ENCODE measurements around the gene SMPD3. TPM values are rescaled to one million over a fixed set of nuclear protein-coding genes. Genes with fewer than 3 reads are reported as not detected.

The SMPD3 gene
- total and polyA plus RNA-seq, 12 donors = 0.03 to 1.2 (median 0.22) TPM; not detected in 1

DNA sequence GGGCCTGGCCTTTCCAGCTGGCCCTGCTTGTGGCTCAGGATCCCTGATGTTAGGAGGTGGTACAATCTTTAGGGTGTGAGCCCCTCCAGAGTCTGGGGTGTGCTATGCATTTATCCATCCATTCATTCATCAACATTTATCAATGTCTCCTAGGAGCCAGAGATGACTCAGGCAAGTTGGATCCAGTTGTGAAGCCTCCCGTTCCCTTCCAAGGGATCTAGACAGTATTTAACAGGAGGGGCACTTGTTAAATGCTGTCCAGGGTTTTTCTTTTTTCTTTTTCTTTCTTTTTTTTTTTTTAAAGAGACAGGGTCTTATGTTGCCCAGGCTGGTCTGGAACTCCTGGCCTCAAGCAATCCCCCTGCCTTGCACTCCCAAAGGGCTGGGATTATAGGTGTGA is 42.0 kb upstream of the SMPD3 start:
- H3K4me1 ChIP-seq = peaks cover 0 to 11% (median 0%) of the 10 kb centered on the region in 9 donors
- H3K36me3 ChIP-seq = no peaks in the 10 kb centered on the region
- H3K4me3 ChIP-seq = no peak overlapping the region

DNA sequence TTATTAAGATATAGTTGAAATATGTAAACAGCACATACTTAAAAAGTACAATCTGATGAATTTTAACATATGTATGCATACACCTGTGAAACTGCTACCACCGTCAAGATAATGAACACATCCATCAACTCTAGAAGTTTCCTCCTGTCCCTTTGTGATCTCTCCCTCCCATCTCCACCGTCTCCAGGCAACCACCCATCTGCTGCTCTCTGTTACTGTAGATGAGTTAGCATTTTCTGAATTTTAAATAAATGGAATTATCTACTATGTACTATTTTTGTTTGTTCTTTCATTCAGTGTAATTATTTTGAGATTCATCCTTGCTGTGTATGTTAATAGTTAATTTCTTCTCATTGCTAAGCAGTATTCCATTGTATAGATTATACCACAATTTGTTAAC is 40.2 kb upstream of the SMPD3 start:
- no peak for ATAC-seq

More for the DNA sequence above, 42.0 kb upstream of the SMPD3 start:
- peaks cover 0 to 11% (median 0%) of the 10 kb centered on the region in 7 donors for H3K27me3 ChIP-seq
- intact Hi-C loops (cut with DNase I) = no loop called here
- WGBS, 2 donors = 71 to 81% methylated on average over 1 of the region's 1 CpG
- H3K9me3 ChIP-seq = no peaks in the 10 kb centered on the region
- DNase-seq (no peak), ATAC-seq (no peak)
- H3K27ac ChIP-seq = no peak overlapping the region
- TF ChIP-seq, protein P1, sequence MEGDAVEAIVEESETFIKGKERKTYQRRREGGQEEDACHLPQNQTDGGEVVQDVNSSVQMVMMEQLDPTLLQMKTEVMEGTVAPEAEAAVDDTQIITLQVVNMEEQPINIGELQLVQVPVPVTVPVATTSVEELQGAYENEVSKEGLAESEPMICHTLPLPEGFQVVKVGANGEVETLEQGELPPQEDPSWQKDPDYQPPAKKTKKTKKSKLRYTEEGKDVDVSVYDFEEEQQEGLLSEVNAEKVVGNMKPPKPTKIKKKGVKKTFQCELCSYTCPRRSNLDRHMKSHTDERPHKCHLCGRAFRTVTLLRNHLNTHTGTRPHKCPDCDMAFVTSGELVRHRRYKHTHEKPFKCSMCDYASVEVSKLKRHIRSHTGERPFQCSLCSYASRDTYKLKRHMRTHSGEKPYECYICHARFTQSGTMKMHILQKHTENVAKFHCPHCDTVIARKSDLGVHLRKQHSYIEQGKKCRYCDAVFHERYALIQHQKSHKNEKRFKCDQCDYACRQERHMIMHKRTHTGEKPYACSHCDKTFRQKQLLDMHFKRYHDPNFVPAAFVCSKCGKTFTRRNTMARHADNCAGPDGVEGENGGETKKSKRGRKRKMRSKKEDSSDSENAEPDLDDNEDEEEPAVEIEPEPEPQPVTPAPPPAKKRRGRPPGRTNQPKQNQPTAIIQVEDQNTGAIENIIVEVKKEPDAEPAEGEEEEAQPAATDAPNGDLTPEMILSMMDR (IDR thresholded peaks at IDR 0.05) = no peak

DNA sequence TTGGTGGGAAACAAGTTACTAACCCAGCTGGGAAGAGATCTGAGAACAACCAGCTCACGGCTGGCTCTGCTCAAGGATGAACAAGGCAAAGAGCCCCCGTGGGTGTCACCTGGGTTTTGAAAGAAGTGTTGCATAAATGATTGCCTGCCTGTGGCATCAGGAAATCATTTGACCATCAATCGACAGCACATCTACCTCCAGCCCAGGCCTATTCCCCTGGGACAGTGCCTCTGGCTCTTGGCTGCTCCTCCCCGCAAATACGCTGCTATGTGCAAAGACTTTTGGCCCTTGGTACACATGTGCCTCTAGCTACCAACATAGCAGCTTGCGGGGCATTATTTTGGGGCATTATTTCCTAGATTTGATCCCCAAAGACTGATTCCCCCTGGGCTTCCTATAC is 39.4 kb upstream of the SMPD3 start:
- Histone ChIP-seq H3K36me3 (no peaks in the 10 kb centered on the region), H3K9me3 (peaks cover 0 to 5% (median 0%) of the 10 kb centered on the region in 11 donors), H3K4me3 (no peak overlapping the region), H3K4me1 (peaks cover 0 to 11% (median 0%) of the 10 kb centered on the region in 9 donors), H3K27ac (no peak overlapping the region), H3K27me3 (peaks cover 0 to 8% (median 0%) of the 10 kb centered on the region in 7 donors)
- 78 to 83% methylated on average over 6 of the region's 6 CpGs for WGBS, 2 donors
- intact Hi-C loops (cut with DNase I) = no loop called here
- ATAC-seq (no peak), DNase-seq (no peak)
- TF ChIP-seq, protein P1 (IDR thresholded peaks at IDR 0.05) = no peak

More for the DNA sequence above, 40.2 kb upstream of the SMPD3 start:
- Histone ChIP-seq H3K27ac (no peak overlapping the region), H3K27me3 (peaks cover 0 to 11% (median 0%) of the 10 kb centered on the region in 7 donors), H3K9me3 (no peaks in the 10 kb centered on the region), H3K36me3 (no peaks in the 10 kb centered on the region), H3K4me3 (no peak overlapping the region), H3K4me1 (peaks cover 0 to 11% (median 0%) of the 10 kb centered on the region in 9 donors)
- 65 to 75% methylated on average over 2 of the region's 2 CpGs for WGBS, 2 donors
- intact Hi-C loops (cut with DNase I) = no loop called here
- no peak for DNase-seq
- TF ChIP-seq, protein P1 (IDR thresholded peaks at IDR 0.05) = no peak

DNA sequence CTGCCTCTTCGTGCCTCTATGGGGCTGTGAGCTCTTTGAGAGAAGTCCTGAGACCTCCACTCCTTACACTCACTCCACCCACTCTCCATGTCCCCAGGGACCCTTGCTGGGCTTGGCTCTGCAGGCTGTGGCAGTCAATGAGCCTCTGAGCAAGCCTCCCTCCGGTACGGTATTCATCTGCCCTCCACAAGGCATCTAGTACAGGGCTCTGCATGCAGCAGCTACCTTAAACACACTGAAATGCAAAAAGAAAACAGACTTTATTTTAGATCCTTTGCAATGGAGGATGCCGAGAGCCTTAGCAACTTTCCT is 38.9 kb upstream of the SMPD3 start:
- intact Hi-C loops (cut with DNase I) = no loop called here
- TF ChIP-seq, protein P1 (IDR thresholded peaks at IDR 0.05) = no peak
- H3K4me1 ChIP-seq = peaks cover 0 to 11% (median 0%) of the 10 kb centered on the region in 9 donors
- no peak for ATAC-seq
- peaks cover 0 to 8% (median 0%) of the 10 kb centered on the region in 7 donors for H3K27me3 ChIP-seq
- H3K4me3 ChIP-seq = no peak overlapping the region
- WGBS, 2 donors = 39 to 41% methylated on average over 4 of the region's 4 CpGs
- no peaks in the 10 kb centered on the region for H3K36me3 ChIP-seq
- H3K9me3 ChIP-seq = peaks cover 0 to 5% (median 0%) of the 10 kb centered on the region in 11 donors
- no peak overlapping the region for H3K27ac ChIP-seq
- DNase-seq = no peak
